Heart left ventricle (tissue), 16 donors: ENCODE data around the gene GCLC. TPM values are rescaled to one million over a fixed set of nuclear protein-coding genes. Genes with fewer than 3 reads are reported as not detected.

Experiments
- ATAC-seq, 4 donors: fragments of 200-7000 bp; cut with Tn5 transposase; one replicate each; pipeline ENCODE4 v1.9.1; 2020 to 2022; ENCODE audit warnings: moderate library complexity in 4 of 4, mild to moderate bottlenecking in 3 of 4, moderate number of reproducible peaks in 1 of 4
- DNase-seq, 5 donors: peaks; one replicate each; pipeline ENCODE4 v3.0.0-alpha.2; 2020
- H3K27ac ChIP-seq, 12 donors: fragments of 200-600 bp; sonication (generic) in 4 of 12; one replicate each; pipeline versions ENCODE4 v1.5.0 to v1.8.0; 2016 to 2022; ENCODE audit warnings: mild to moderate bottlenecking in 2 of 12
- H3K27me3 ChIP-seq, 9 donors: fragments of 200-600 bp; sonication (generic) in 2 of 9; one replicate each; pipeline versions ENCODE4 v1.5.1 to v1.8.0; 2016 to 2022; ENCODE audit warnings: mild to moderate bottlenecking in 3 of 9
- H3K36me3 ChIP-seq, 9 donors: fragments of 200-600 bp; sonication (generic) in 2 of 9; one replicate each; pipeline versions ENCODE4 v1.5.0 to v1.8.0; 2018 to 2022; ENCODE audit warnings: mild to moderate bottlenecking in 2 of 9
- H3K4me1 ChIP-seq, 12 donors: fragments of 200-600 bp; sonication (generic) in 4 of 12; one replicate each; pipeline versions ENCODE4 v1.5.0 to v1.8.0; 2016 to 2022; ENCODE audit warnings: mild to moderate bottlenecking in 3 of 12
- H3K4me3 ChIP-seq, 12 donors: fragments of 200-600 bp; sonication (generic) in 4 of 12; one replicate each; pipeline versions ENCODE4 v1.5.0 to v1.8.0; 2017 to 2022; ENCODE audit warnings: mild to moderate bottlenecking in 9 of 12, moderate library complexity in 4 of 12
- H3K9me3 ChIP-seq, 12 donors: fragments of 200-600 bp; sonication (generic) in 4 of 12; one replicate each; pipeline versions ENCODE4 v1.5.0 to v1.8.0; 2016 to 2022; ENCODE audit warnings: mild to moderate bottlenecking in 1 of 12
- POLR2A ChIP-seq, 2 donors: fragments of 450-650 bp; IDR thresholded peaks; one replicate each; pipeline ENCODE4 v1.6.1; 2017; ENCODE audit warnings: antibody characterized with exemption in 2 of 2, mild to moderate bottlenecking in 2 of 2, moderate library complexity in 2 of 2
- WGBS, 4 donors: extraction: QIAGEN DNeasy Blood & Tissue Kit in 2 of 4; methylation state at CpG; one replicate each; pipeline versions ENCODE4 v1.1.5 to v1.1.7; 2013 to 2018; 5-methylcytosine and 5-hydroxymethylcytosine counted together
- intact Hi-C, 10 donors: fragments of 100-400 bp; cut with DNase I; formaldehyde crosslinking; loops; one replicate each; pipeline versions ENCODE4 v1.11.1 to v1.14.2; 2022
- polyA plus RNA-seq, 2 donors: library from polyadenylated mRNA; stranded (reverse); fragments of 200-250 nt; gene quantifications; one replicate each; pipeline ENCODE4 v1.2.3, GENCODE V29; 2013
- total RNA-seq, 9 donors: library from RNA; depleted of rRNA in 2 of 9; stranded (reverse); fragments of >200 nt in 2 of 9; fragmentation: NEBNext Ultra II Directional in 3 of 9; extraction: Animal tissue kit (Norgen Biotek cat#: 25700) in 3 of 9; gene quantifications; one replicate each; pipeline versions ENCODE4 v1.1.0 to v1.2.4, GENCODE V29; 2016 to 2023
- TF ChIP-seq, protein P1 (sequence below), 12 donors: fragments of 200-600 bp; sonication (generic) in 4 of 12; IDR thresholded peaks; one replicate each; pipeline versions ENCODE4 v1.5.0 to v1.8.0; 2018 to 2022; ENCODE audit warnings: antibody characterized with exemption in 12 of 12, mild to moderate bottlenecking in 5 of 12
- donor health status: ischemic (EF 13 %, LVEDD 7.1; RV severe dilation, severe dysfunction).
- donor health status: healthy with polysubstance abuse.
- donor health status: DM: no; HTN: yes; CAD: no.
- donor health status: DM: no; HTN: no; CAD: no.
- donor health status: ischemic (EF 25% LVEDD 6.9; RV normal size, moderate dysfunction).
- donor health status: ischemic (EF 25% LVEDD 5.7; RV mildly dilated, moderate dysfunction).
- donor health status: healthy.
- donor health status: DM: yes; HTN: yes; CAD: no.
- donor health status: ischemic (EF 35%, LVEDD 5.7; RV mildly dilated, moderate dysfunction).
- donor health status: nonischemic (EF 11% LVEDD 7.7; RV severe dilation, severe dysfunction).
- donor health status: DM: yes; HTN: yes; CAD: no.
- donor health status: PGD.
- donor health status: ischemic (EF 29% LVEDD 5.4; RV normal size, mild dysfunction).
- donor health status: nonischemic (EF 23%, LVEDD 6.1; RV moderate dilation, normal function).

GCLC gene
- total and polyA plus RNA-seq, 11 donors: 8.1 to 42.9 (median 29.3) TPM

DNA sequence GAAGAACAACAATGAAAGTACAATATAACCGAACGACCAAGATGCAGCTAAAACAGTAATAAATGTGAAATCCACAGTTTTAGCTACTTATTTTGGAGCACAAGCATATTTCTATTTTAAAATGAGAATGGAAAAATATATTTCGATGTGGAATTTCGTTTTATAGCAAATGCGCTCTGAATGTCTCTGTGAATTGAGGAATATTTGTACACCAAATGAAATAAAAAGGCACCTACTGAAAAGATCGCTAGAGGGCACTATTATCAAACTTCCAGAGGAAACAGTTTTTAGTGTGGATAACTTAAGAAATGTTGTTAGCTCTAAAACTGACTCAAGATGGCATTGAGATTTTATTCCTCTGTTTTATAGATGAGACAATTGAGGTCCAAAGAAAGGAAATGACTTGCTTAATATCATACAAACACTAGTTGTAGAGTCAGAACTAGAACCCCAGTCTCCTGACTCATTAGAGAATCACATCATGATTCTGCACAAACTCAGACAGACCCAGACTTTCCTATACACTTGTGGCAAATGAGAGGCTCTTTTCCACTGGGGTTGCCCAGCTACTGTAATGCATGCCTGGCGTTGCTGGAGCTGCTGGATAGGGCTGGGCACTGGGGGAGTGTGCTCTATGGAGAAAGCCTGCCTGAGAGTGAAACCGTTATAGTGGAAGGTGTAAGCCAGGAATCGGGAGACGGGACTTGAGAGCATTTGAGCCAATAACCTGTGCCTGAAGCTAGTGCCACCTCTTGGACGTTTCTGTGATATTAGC lies 51.9 kb downstream of the GCLC start:
- Histone ChIP-seq H3K36me3 (peaks cover 0 to 15% (median 5%) of the 10 kb centered on the region in 9 donors), H3K27me3 (no peaks in the 10 kb centered on the region), H3K4me1 (peaks cover 0 to 10% (median 0%) of the 10 kb centered on the region in 12 donors), H3K9me3 (no peaks in the 10 kb centered on the region), H3K27ac (no peak overlapping the region), H3K4me3 (peak overlapping the region in 7 of 12 donors; percentile 4 to 37 (median 13))
- DNase-seq (no peak), ATAC-seq (peak; percentile 58 to 80 (median 76))
- TF ChIP-seq, protein P1, sequence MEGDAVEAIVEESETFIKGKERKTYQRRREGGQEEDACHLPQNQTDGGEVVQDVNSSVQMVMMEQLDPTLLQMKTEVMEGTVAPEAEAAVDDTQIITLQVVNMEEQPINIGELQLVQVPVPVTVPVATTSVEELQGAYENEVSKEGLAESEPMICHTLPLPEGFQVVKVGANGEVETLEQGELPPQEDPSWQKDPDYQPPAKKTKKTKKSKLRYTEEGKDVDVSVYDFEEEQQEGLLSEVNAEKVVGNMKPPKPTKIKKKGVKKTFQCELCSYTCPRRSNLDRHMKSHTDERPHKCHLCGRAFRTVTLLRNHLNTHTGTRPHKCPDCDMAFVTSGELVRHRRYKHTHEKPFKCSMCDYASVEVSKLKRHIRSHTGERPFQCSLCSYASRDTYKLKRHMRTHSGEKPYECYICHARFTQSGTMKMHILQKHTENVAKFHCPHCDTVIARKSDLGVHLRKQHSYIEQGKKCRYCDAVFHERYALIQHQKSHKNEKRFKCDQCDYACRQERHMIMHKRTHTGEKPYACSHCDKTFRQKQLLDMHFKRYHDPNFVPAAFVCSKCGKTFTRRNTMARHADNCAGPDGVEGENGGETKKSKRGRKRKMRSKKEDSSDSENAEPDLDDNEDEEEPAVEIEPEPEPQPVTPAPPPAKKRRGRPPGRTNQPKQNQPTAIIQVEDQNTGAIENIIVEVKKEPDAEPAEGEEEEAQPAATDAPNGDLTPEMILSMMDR (IDR thresholded peaks at IDR 0.05): peak; percentile 58 to 85 (median 78)
- no peak for TF ChIP-seq POLR2A (IDR thresholded peaks at IDR 0.05)
- intact Hi-C loops: loop anchor here in 9 of 10 donors (1.0 to 5.0 kb wide), 12 partner anchors 54 to 464 kb away; partner anchors contain the start of gene GCLC (in 1 of the 9)
- WGBS, 4 donors: 23 to 29% (median 24%) methylated on average over 11 of the region's 11 CpGs

DNA sequence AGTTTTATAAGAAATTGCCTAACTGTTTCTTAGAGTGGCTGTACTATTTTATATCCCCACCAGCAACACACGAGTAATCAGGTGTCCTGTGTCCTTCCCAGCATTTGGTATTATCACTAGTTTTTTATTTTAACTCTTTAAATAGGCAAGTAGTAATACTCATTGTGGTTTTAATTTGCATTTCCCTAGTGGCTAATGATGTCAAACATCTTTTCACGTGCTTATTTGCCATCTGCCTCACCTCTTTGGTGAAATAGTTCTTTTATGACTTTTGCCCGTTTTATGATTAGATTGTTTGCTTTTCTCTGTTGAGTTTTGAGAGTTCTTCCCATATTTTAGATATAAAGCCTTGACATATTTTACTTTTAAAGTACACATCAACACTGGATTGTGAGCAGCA lies 57.8 kb downstream of the GCLC start:
- no peak for TF ChIP-seq POLR2A (IDR thresholded peaks at IDR 0.05)
- TF ChIP-seq, protein P1 (IDR thresholded peaks at IDR 0.05): no peak
- ATAC-seq: no peak
- 46 to 58% (median 48%) methylated on average over 3 of the region's 3 CpGs for WGBS, 4 donors
- H3K4me3 ChIP-seq: no peak overlapping the region
- no peaks in the 10 kb centered on the region for H3K27me3 ChIP-seq
- H3K4me1 ChIP-seq: peaks cover 0 to 29% (median 16%) of the 10 kb centered on the region in 12 donors
- no peak overlapping the region for H3K27ac ChIP-seq
- no peaks in the 10 kb centered on the region for H3K36me3 ChIP-seq
- intact Hi-C loops: loop anchor here in 9 of 10 donors (2.0 to 10.0 kb wide), 8 partner anchors 72 to 492 kb away; partner anchors contain the start of gene GSTA4 (in 2 of the 9)
- H3K9me3 ChIP-seq: no peaks in the 10 kb centered on the region
- DNase-seq: no peak

DNA sequence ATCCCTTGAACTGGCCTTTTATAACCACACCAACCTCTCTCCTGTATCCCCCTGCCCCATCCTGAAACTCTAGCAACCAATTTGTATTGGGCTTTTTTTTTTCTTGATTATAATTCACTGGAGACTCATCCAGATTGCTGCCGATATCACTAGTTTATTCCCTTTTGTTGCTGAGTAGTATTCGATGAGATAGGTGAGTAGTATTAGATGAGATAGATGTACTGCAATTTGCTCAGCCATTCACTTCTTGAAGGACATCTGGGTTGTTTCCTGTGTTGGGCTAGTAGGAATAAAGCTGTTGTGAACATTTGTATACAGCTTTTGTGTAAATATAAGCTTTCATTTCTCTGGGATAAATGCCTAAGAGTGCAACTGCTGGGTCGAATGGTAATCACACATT lies 58.2 kb downstream of the GCLC start:
- DNase-seq: no peak
- Histone ChIP-seq H3K9me3 (no peaks in the 10 kb centered on the region), H3K27ac (no peak overlapping the region), H3K36me3 (no peaks in the 10 kb centered on the region), H3K4me1 (peaks cover 0 to 29% (median 16%) of the 10 kb centered on the region in 12 donors), H3K4me3 (no peak overlapping the region), H3K27me3 (no peaks in the 10 kb centered on the region)
- TF ChIP-seq POLR2A (IDR thresholded peaks at IDR 0.05): no peak
- TF ChIP-seq, protein P1 (IDR thresholded peaks at IDR 0.05): no peak
- no peak for ATAC-seq
- intact Hi-C loops: loop anchor here in 9 of 10 donors (2.0 to 10.0 kb wide), 8 partner anchors 72 to 492 kb away; partner anchors contain the start of gene GSTA4 (in 2 of the 9)
- WGBS, 4 donors: 75 to 84% (median 83%) methylated on average over 3 of the region's 3 CpGs
